ENCODE measurements around the gene DEPP1.
A peak's percentile ranks its signal among the peaks of the same experiment; 100 is the strongest.

The DEPP1 gene

GRCh38 chr10:45003432-45004000, 24.9 kb upstream of the DEPP1 start (continued):
- no peak for TF ChIP-seq ZNF280D (tag by site-specific recombination; IDR thresholded peaks at IDR 0.05)

GRCh38 chr10:45001381-45002148, 23.0 kb upstream of the DEPP1 start:
- Histone ChIP-seq H3K9me3 (ENCODE audit: control insufficient read depth, insufficient read depth, low read depth, low read length) (no peaks in the 10 kb centered on the region), H3K36me3 (ENCODE audit: control insufficient read depth in 2 of 2, insufficient read depth in 1 of 2, low read length in 2 of 2) (no peaks in the 10 kb centered on the region), H3K4me3 (ENCODE audit: low read depth, low read length) (peak overlapping the region; percentile 9; the same call in 1 of the 2 replicates), H3K27ac (ENCODE audit: extremely low read depth, low read depth, low read length) (no peak overlapping the region; the same call in 1 of the 2 replicates), H3K4me1 (ENCODE audit: control insufficient read depth, insufficient read depth, low read length) (no peaks in the 10 kb centered on the region)
- CTCF ChIA-PET = interaction anchor here (0.6 to 0.7 kb wide), 2 partner anchors 21 to 1104 kb away, joined by 3 read pairs; no protein-coding TSS in a partner anchor
- TF ChIP-seq ZNF366 (tag by site-specific recombination; conservative IDR thresholded peaks at IDR 0.05) (no peak), ZNF473 (tag by site-specific recombination; IDR thresholded peaks at IDR 0.05) (no peak), ZNF747 (tag by site-specific recombination; IDR thresholded peaks at IDR 0.05) (no peak), ZNF394 (tag by site-specific recombination; IDR thresholded peaks at IDR 0.05; ENCODE audit: borderline replicate concordance) (no peak), ZNF37A (tag by site-specific recombination; IDR thresholded peaks at IDR 0.05) (no peak), GFI1B (tag by site-specific recombination; IDR thresholded peaks at IDR 0.05) (no peak), ZNF112 (tag by site-specific recombination; IDR thresholded peaks at IDR 0.05) (no peak), ZNF521 (tag by site-specific recombination; IDR thresholded peaks at IDR 0.05) (no peak), ZNF26 (tag by site-specific recombination; IDR thresholded peaks at IDR 0.05) (no peak), ATF2 (tag by site-specific recombination; IDR thresholded peaks at IDR 0.05; ENCODE audit: low read depth) (no peak), ZNF391 (tag by site-specific recombination; IDR thresholded peaks at IDR 0.05; ENCODE audit: borderline replicate concordance, low read depth) (no peak), INSM2 (tag by site-specific recombination; IDR thresholded peaks at IDR 0.05) (no peak), ZBTB26 (tag by site-specific recombination; optimal IDR thresholded peaks at IDR 0.05) (no peak), ZNF223 (tag by site-specific recombination; IDR thresholded peaks at IDR 0.05) (no peak), ZNF239 (tag by site-specific recombination; IDR thresholded peaks at IDR 0.05) (no peak), ZNF169 (tag by site-specific recombination; IDR thresholded peaks at IDR 0.05) (no peak)
- POLR2A ChIA-PET = interaction anchor here (1.2 kb wide), 1 partner anchor 23 kb away, joined by 6 read pairs; the partner anchor contains the start of gene DEPP1
